Epithelial cell of esophagus (primary cell): ENCODE results near the gene ALLC.

ENCODE experiments used
- DNase-seq: peaks from one replicate; pipeline ENCODE4 v3.0.0; 2010; ENCODE audit warnings: low read depth
- H3K4me3 ChIP-seq: 2 replicates; pipeline ENCODE4 v1.5.1; 2011; ENCODE audit warnings: mild to moderate bottlenecking, low read length, control low read depth
- TF ChIP-seq, protein P1 (sequence below): IDR thresholded peaks from 2 replicates; pipeline ENCODE4 v1.5.1; 2011; ENCODE audit warnings: low read depth, mild to moderate bottlenecking, low read length, control low read depth, inconsistent platforms; ENCODE audit not compliant: insufficient read depth; ENCODE audit errors: missing control alignments

ALLC gene

DNA sequence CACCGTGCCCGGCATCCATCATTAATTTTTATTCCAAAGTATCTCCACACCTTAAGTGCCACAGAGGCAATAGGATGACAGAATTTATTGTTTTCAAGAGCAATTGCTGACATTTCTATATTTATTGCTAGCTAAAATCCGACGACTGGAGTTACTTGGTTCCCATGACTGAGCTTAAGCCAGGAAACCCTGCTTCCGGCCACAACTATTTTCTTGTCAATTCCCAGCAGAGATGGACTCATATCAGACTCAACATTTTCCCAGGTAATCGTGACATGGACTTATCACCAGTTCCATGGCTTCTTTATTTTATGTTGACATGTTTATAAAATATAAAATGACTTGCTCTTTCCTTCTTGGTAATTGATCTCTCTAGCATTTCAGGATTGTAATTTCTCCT is 24.8 kb downstream of the ALLC start:
- TF ChIP-seq, protein P1, sequence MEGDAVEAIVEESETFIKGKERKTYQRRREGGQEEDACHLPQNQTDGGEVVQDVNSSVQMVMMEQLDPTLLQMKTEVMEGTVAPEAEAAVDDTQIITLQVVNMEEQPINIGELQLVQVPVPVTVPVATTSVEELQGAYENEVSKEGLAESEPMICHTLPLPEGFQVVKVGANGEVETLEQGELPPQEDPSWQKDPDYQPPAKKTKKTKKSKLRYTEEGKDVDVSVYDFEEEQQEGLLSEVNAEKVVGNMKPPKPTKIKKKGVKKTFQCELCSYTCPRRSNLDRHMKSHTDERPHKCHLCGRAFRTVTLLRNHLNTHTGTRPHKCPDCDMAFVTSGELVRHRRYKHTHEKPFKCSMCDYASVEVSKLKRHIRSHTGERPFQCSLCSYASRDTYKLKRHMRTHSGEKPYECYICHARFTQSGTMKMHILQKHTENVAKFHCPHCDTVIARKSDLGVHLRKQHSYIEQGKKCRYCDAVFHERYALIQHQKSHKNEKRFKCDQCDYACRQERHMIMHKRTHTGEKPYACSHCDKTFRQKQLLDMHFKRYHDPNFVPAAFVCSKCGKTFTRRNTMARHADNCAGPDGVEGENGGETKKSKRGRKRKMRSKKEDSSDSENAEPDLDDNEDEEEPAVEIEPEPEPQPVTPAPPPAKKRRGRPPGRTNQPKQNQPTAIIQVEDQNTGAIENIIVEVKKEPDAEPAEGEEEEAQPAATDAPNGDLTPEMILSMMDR, result no peak
- no peak for DNase-seq
- no peak overlapping the region for H3K4me3 ChIP-seq

DNA sequence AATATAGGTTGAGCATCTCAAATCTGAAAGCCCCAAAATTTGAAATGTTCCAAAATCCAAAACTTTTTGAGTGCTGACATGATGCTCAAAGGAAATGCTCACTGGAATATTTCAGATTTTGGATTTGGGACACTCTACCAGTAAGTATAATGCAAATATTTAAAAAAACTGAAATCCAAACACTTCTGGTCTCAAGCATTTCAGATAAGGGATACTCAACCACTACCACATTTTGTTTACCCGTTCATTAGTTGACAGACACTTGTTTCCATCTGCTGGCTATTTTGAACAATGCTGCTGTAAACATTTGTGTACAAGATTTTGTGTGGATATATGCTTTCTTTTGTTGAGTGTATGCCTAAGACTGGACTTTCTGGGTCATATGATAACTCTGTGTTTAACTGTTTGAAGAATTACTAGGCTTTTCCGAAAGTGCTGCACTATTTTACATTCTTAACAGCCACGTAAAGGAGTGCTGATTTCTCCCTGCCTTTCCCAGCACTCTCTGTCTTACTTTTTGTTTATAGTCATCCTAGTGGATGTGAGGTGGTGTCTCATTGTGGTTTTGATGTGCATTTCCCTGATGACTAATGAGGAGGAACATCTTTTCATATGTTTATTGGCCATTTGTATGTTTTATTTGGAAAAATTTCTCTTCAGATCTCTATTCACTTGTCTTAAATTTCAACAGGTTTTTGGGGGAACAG is 25.9 kb downstream of the ALLC start:
- TF ChIP-seq, protein P1, result no peak
- H3K4me3 ChIP-seq, result no peak overlapping the region
- peak; percentile 13 for DNase-seq

DNA sequence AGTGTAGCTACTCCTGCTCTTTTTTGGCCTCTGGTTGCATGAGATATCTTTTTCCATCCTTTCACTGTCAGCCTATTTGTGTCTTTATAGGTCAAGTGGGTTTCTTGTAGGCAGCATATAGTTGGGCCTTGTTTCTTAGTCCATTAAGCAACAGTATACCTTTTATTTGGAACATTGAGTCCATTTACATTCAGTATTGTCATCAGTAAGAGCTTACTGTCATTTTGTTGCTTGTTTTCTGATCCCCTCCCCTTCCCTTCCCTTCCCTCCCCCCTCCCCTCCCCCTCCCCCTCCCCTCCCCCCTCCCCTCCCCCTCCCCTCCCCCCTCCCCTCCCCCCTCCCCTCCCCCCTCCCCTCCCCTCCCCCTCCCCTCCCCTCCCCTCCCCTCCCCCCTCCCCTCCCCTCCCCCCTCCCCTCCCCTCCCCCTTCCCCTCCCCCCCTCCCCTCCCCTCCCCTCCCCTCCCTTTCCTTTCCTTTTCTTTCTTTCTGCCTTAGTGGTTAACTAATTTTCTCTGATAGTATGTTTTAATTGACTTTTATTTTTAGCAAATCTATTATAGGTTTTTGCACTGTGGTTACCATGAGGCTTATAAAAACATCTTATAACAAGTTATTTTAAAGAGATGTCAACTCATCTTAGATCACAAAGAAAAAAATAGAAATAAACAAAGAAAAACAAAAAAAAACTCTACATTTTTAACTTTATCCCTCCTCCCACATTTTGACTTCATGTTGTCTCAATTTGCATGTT is 32.2 kb downstream of the ALLC start:
- H3K4me3 ChIP-seq, result no peak overlapping the region
- TF ChIP-seq, protein P1, result no peak

DNA sequence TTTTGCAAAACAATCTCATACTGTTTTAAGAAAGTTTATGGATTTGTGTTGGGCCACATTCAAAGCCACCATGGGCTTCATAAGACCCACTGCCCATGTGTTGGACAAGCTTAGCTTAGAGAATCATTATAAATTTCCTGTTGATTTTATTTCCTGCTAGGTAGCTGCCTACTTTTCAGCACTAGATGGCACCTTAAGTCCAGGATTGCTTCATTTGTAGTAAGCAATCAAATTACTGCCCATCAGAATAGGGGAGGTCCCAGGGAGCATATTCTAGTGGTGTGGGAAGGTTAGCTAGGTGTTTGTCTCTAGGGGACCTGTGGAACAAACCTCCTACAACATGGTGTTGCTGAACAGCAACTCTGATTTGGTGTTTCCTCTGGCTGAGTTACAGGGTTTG is 34.4 kb downstream of the ALLC start:
- DNase-seq, result peak; percentile 48
- TF ChIP-seq, protein P1, result peak; percentile 67
- no peak overlapping the region for H3K4me3 ChIP-seq

More for the DNA sequence above, 32.2 kb downstream of the ALLC start:
- no peak for DNase-seq

DNA sequence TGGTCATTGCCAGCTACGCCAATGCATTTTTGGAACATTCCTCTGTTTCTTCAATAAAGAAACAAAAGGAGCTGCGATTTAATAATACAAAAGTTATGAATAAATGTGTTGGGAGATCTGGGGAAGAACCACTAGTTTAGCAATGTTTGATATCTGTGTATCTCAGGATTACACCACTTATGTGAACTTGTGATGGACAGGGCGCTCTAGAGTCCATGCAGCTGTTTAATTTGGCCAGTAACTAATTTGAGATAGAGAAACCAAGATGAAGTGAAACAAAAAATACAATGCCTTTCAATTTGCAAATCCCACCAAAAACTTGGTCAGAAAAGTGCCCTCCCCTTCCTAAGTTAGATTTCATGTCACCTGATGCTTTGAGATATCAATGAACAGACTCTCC is 38.5 kb downstream of the ALLC start:
- TF ChIP-seq, protein P1, result no peak
- H3K4me3 ChIP-seq, result no peak overlapping the region
- no peak for DNase-seq

DNA sequence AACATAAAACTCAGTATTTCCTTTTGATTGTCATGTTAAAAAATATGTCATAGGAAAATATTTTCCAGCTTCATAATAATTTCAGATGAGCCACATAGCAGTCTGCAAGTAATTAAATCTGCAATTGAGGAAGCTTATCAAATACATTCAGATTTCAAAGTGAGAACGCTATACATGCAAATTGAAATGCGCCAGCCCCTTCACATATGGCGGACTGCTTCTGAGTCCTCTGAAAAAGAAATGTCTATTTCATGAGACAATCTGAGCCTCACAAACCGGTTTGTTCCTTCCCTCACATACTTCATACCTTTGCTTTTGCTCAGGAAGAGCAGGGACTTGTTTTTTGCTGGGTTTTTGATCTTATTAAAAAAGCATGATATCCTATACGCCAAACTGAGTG is 43.1 kb downstream of the ALLC start:
- no peak for DNase-seq
- TF ChIP-seq, protein P1, result no peak
- H3K4me3 ChIP-seq, result no peak overlapping the region
